ENCODE data around the gene DDX54.
A peak's percentile ranks its signal among the peaks of the same experiment; 100 is the strongest.

The DDX54 gene

GRCh38 chr12:113181975-113182374 lies 3.3 kb downstream of the DDX54 start:
- TF ChIP-seq, protein P1, sequence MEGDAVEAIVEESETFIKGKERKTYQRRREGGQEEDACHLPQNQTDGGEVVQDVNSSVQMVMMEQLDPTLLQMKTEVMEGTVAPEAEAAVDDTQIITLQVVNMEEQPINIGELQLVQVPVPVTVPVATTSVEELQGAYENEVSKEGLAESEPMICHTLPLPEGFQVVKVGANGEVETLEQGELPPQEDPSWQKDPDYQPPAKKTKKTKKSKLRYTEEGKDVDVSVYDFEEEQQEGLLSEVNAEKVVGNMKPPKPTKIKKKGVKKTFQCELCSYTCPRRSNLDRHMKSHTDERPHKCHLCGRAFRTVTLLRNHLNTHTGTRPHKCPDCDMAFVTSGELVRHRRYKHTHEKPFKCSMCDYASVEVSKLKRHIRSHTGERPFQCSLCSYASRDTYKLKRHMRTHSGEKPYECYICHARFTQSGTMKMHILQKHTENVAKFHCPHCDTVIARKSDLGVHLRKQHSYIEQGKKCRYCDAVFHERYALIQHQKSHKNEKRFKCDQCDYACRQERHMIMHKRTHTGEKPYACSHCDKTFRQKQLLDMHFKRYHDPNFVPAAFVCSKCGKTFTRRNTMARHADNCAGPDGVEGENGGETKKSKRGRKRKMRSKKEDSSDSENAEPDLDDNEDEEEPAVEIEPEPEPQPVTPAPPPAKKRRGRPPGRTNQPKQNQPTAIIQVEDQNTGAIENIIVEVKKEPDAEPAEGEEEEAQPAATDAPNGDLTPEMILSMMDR (IDR thresholded peaks at IDR 0.05; ENCODE audit: low read depth, low read length, missing control alignments) = no peak
- H3K4me3 ChIP-seq (replicated peaks; ENCODE audit: low read depth, low read length) = no peak overlapping the region
- no peak for DNase-seq (ENCODE audit: extremely low read depth, low read depth)

- DNase-seq (ENCODE audit: extremely low read depth, low read depth) = no peak
- TF ChIP-seq, protein P1 (IDR thresholded peaks at IDR 0.05; ENCODE audit: low read depth, low read length, missing control alignments) = no peak
- H3K4me3 ChIP-seq (replicated peaks; ENCODE audit: low read depth, low read length) = no peak overlapping the region
Observed at GRCh38 chr12:113180333-113180732, 4.9 kb downstream of the DDX54 start.

GRCh38 chr12:113179023-113179422 lies 6.3 kb downstream of the DDX54 start:
- TF ChIP-seq, protein P1 (IDR thresholded peaks at IDR 0.05; ENCODE audit: low read depth, low read length, missing control alignments) = no peak
- DNase-seq (ENCODE audit: extremely low read depth, low read depth) = no peak
- H3K4me3 ChIP-seq (replicated peaks; ENCODE audit: low read depth, low read length) = no peak overlapping the region

GRCh38 chr12:113174461-113175384 lies 10.6 kb downstream of the DDX54 start:
- DNase-seq (ENCODE audit: extremely low read depth, low read depth) = no peak
- H3K4me3 ChIP-seq (replicated peaks; ENCODE audit: low read depth, low read length) = no peak overlapping the region
- TF ChIP-seq, protein P1 (IDR thresholded peaks at IDR 0.05; ENCODE audit: low read depth, low read length, missing control alignments) = peak; percentile 99

DNA sequence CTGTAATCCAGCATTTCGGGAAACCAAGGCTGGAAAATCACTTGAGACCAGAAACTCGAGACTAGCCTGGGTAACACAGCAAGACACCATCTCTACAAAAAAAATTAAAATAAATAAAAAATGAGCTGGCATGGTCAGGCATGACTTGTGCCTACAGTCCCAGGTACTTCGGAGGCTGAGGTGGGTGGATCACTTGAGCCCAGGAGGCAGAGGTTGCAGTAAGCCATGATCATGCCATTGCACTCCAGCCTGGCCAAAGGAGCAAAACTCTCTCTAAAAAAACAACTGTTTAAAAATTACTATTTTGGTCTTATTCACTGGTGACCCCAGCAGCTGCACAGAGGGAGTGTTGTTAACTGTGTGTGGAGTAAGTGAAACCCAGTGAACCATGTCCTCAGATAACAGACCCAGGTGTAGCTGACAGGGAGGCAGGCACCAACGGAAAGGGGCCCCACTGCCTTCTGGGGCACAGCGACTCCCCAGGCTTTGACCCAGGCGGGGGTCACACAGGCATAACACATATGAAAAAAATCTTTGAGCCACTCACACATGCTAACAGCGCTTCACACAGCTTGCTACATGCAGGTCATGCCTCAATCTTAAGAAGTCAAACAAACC lies 12.1 kb downstream of the DDX54 start:
- DNase-seq (ENCODE audit: extremely low read depth, low read depth) = no peak
- H3K4me3 ChIP-seq (replicated peaks; ENCODE audit: low read depth, low read length) = no peak overlapping the region
- TF ChIP-seq, protein P1 (IDR thresholded peaks at IDR 0.05; ENCODE audit: low read depth, low read length, missing control alignments) = no peak

- DNase-seq (ENCODE audit: extremely low read depth, low read depth) = no peak
- no peak overlapping the region for H3K4me3 ChIP-seq (replicated peaks; ENCODE audit: low read depth, low read length)
- TF ChIP-seq, protein P1 (IDR thresholded peaks at IDR 0.05; ENCODE audit: low read depth, low read length, missing control alignments) = no peak
Observed at GRCh38 chr12:113172185-113172584, 13.1 kb downstream of the DDX54 start.

Measured in HFF-Myc (cell line).